Keratinocyte (primary cell): Measurements from ENCODE around the gene RGS3. TPM values are rescaled to one million over a fixed set of nuclear protein-coding genes. Genes with fewer than 3 reads are reported as not detected.

Source experiments
- DNase-seq: peaks from one replicate; pipeline ENCODE4 v3.0.0-alpha.2; 2011; ENCODE audit warnings: low read depth, missing footprints, low spot score
- FAIRE-seq: peaks from 2 replicates; lab custom pipeline; 2011; peaks lifted over from hg19 to GRCh38; lab: Jason Lieb, UNC
- H2AFZ ChIP-seq: 2 replicates; pipeline ENCODE4 v1.6.0; 2012; ENCODE audit warnings: low read length, control low read depth, inconsistent platforms; ENCODE audit not compliant: control insufficient read depth
- H3K27ac ChIP-seq: 2 replicates; pipeline ENCODE4 v1.5.1; 2011; ENCODE audit warnings: low read length; ENCODE audit not compliant: control insufficient read depth, insufficient read depth
- H3K27me3 ChIP-seq: 3 replicates; pipeline ENCODE4 v1.6.0; 2011; ENCODE audit warnings: low read length; ENCODE audit not compliant: control insufficient read depth, insufficient read depth; ENCODE audit errors: extremely low read depth
- H3K36me3 ChIP-seq, 2 experiments: 2 replicates in 1 of 2; 3 replicates in 1 of 2; pipeline ENCODE4 v1.5.1; 2011; ENCODE audit warnings: low read length in 2 of 2, mild to moderate bottlenecking in 1 of 2; ENCODE audit not compliant: control insufficient read depth in 2 of 2, insufficient read depth in 2 of 2; ENCODE audit errors: extremely low read depth in 1 of 2
- H3K4me1 ChIP-seq: 3 replicates; pipeline ENCODE4 v1.5.1; 2011; ENCODE audit warnings: low read length; ENCODE audit not compliant: control insufficient read depth, insufficient read depth; ENCODE audit errors: extremely low read depth
- H3K4me2 ChIP-seq: 3 replicates; pipeline ENCODE4 v1.6.0; 2011; ENCODE audit warnings: low read depth, low read length; ENCODE audit not compliant: control insufficient read depth, insufficient read depth; ENCODE audit errors: extremely low read depth
- H3K4me3 ChIP-seq, 3 experiments: fragments of 200-600 bp in 1 of 3; sonication (generic) in 1 of 3; 2 replicates in 2 of 3; 3 replicates in 1 of 3; pipeline ENCODE4 v1.5.1; 2011 to 2016; ENCODE audit warnings: low read length in 3 of 3, mild to moderate bottlenecking in 3 of 3, control low read depth in 2 of 3, inconsistent platforms in 1 of 3, low read depth in 1 of 3, mixed read lengths in 1 of 3, mixed run types in 1 of 3, moderate library complexity in 1 of 3; ENCODE audit not compliant: control insufficient read depth in 2 of 3, insufficient read depth in 2 of 3; ENCODE audit errors: extremely low read depth in 1 of 3
- H3K79me2 ChIP-seq: 2 replicates; pipeline ENCODE4 v1.6.0; 2012; ENCODE audit warnings: low read length; ENCODE audit not compliant: control insufficient read depth, insufficient read depth
- H3K9ac ChIP-seq: 3 replicates; pipeline ENCODE4 v1.6.0; 2011; ENCODE audit warnings: low read length; ENCODE audit not compliant: control insufficient read depth, insufficient read depth; ENCODE audit errors: extremely low read depth
- H3K9me1 ChIP-seq: 3 replicates; pipeline ENCODE4 v1.6.0; 2011; ENCODE audit warnings: low read length; ENCODE audit not compliant: control insufficient read depth, insufficient read depth; ENCODE audit errors: extremely low read depth
- H3K9me3 ChIP-seq: 2 replicates; pipeline ENCODE4 v1.5.1; 2012; ENCODE audit warnings: low read depth, low read length; ENCODE audit not compliant: control insufficient read depth
- H4K20me1 ChIP-seq: 3 replicates; pipeline ENCODE4 v1.6.0; 2011; ENCODE audit warnings: low read length; ENCODE audit not compliant: control insufficient read depth, insufficient read depth; ENCODE audit errors: extremely low read depth
- CTCF ChIP-seq, 3 experiments: IDR thresholded peaks in 1 of 3; conservative IDR thresholded peaks in 1 of 3; optimal IDR thresholded peaks in 1 of 3; 2 replicates in 2 of 3; 3 replicates in 1 of 3; pipeline versions ENCODE3 to v1.5.1; 2011; ENCODE audit warnings: low read length in 3 of 3, mild to moderate bottlenecking in 3 of 3, moderate library complexity in 2 of 3, control low read depth in 1 of 3, inconsistent platforms in 1 of 3; ENCODE audit not compliant: insufficient read depth in 2 of 3; ENCODE audit errors: extremely low read depth in 1 of 3
- EZH2 ChIP-seq: IDR thresholded peaks from one replicate; pipeline ENCODE4 v1.6.1; 2012; ENCODE audit warnings: inconsistent platforms, mild to moderate bottlenecking, low read length, moderate library complexity
- dilution Hi-C: fragments of 300-500 bp; cut with MboI; formaldehyde crosslinking; loops from one replicate; pipeline ENCODE4 v1.7.0; 2020; ENCODE audit warnings: low sequenced_read_pairs; ENCODE audit not compliant: extremely low pct_ligation_motif_present
- polyA plus RNA-seq, 5 experiments: library from polyadenylated mRNA; depleted of rRNA in 3 of 5; stranded (reverse) in 3 of 5; stranded (forward) in 1 of 5; unstranded in 1 of 5; fragments of >200 nt; gene quantifications; 1 replicate in 1 of 5; 2 replicates in 3 of 5; 3 replicates in 1 of 5; pipeline versions ENCODE4 v1.2.1 to v1.2.3, GENCODE V29; 2011 to 2012; ENCODE audit warnings: missing spikeins in 2 of 5, low read depth in 1 of 5, low replicate concordance in 1 of 5

Gene RGS3
- polyA plus RNA-seq, 1 donor (not counting 4 experiments of a cell fraction or from before 2014, with no cell fraction given): 19.6 TPM

GRCh38 chr9:113444736-113445135, 18.8 kb upstream of the RGS3 start:
- H3K4me3 ChIP-seq: no peak overlapping the region
- H3K4me1 ChIP-seq: no peaks in the 10 kb centered on the region
- H3K9me3 ChIP-seq: no peaks in the 10 kb centered on the region
- TF ChIP-seq CTCF (optimal IDR thresholded peaks at IDR 0.05 in 1 of 3, IDR thresholded peaks at IDR 0.05 in 1 of 3, conservative IDR thresholded peaks at IDR 0.05 in 1 of 3; ENCODE audit: extremely low read depth in 1 of 3, insufficient read depth in 2 of 3, low read length in 3 of 3) (no peak), EZH2 (no peak)
- H3K36me3 ChIP-seq: no peaks in the 10 kb centered on the region
- H3K79me2 ChIP-seq: no peaks in the 10 kb centered on the region
- DNase-seq (no peak), FAIRE-seq (no peak)
- H3K9me1 ChIP-seq: no peaks in the 10 kb centered on the region
- no peaks in the 10 kb centered on the region for H3K27me3 ChIP-seq
- H4K20me1 ChIP-seq: no peaks in the 10 kb centered on the region
- H2AFZ ChIP-seq: no peak overlapping the region
- dilution Hi-C loops: no loop called here
- H3K27ac ChIP-seq: no peak overlapping the region
- no peak overlapping the region for H3K4me2 ChIP-seq
- no peak overlapping the region for H3K9ac ChIP-seq

GRCh38 chr9:113446323-113446740, 17.2 kb upstream of the RGS3 start:
- no peak for TF ChIP-seq EZH2
- TF ChIP-seq CTCF (optimal IDR thresholded peaks at IDR 0.05 in 1 of 3, IDR thresholded peaks at IDR 0.05 in 1 of 3, conservative IDR thresholded peaks at IDR 0.05 in 1 of 3; ENCODE audit: extremely low read depth in 1 of 3, insufficient read depth in 2 of 3, low read length in 3 of 3): peak in 2 of 3 experiments; percentile 29 to 42
- no peaks in the 10 kb centered on the region for H3K4me1 ChIP-seq
- no peak overlapping the region for H3K4me3 ChIP-seq
- dilution Hi-C loops: no loop called here
- H3K27ac ChIP-seq: no peak overlapping the region
- no peak overlapping the region for H2AFZ ChIP-seq
- no peaks in the 10 kb centered on the region for H3K9me1 ChIP-seq
- FAIRE-seq (no peak), DNase-seq (no peak)
- no peaks in the 10 kb centered on the region for H3K9me3 ChIP-seq
- no peak overlapping the region for H3K9ac ChIP-seq
- H4K20me1 ChIP-seq: no peaks in the 10 kb centered on the region
- no peaks in the 10 kb centered on the region for H3K27me3 ChIP-seq
- no peak overlapping the region for H3K4me2 ChIP-seq
- no peaks in the 10 kb centered on the region for H3K79me2 ChIP-seq
- no peaks in the 10 kb centered on the region for H3K36me3 ChIP-seq
